IMR-90 (cell line): Measurements from ENCODE around the gene TPSAB1. TPM values are rescaled to one million over a fixed set of nuclear protein-coding genes. Genes with fewer than 3 reads are reported as not detected.
A peak's percentile ranks its signal among the peaks of the same experiment; 100 is the strongest.

Source experiments
- ATAC-seq: fragments of 200-7000 bp; cut with Tn5 transposase; 2 replicates; pipeline ENCODE4 v1.9.1; 2020; ENCODE audit warnings: low read depth, mild to moderate bottlenecking, moderate library complexity
- BruUV-seq: library from RNA; stranded (reverse); fragments of 400-500 nt; replicated peaks from 2 replicates; lab custom pipeline; 2021; lab: Mats Ljungman, UMichigan
- CTCF ChIA-PET: fragments of 300-600 bp; formaldehyde crosslinking; extraction: SDS; loops from one replicate; lab custom pipeline; 2021; ENCODE audit warnings: antibody characterized with exemption; lab: Yijun Ruan, JAX
- POLR2A ChIA-PET: fragments of 300-600 bp; sonication (Branson Sonifier 250); formaldehyde crosslinking; loops from one replicate; lab custom pipeline; 2022; ENCODE audit warnings: antibody characterized with exemption; ENCODE audit not compliant: unreplicated experiment; lab: Charles Lee
- DNase-seq: peaks from one replicate; pipeline ENCODE4 v3.0.0; 2013
- H2AFZ ChIP-seq: replicated peaks from 2 replicates; pipeline ENCODE3; 2013; ENCODE audit warnings: low read length, mild to moderate bottlenecking; ENCODE audit not compliant: poor library complexity
- H2AK5ac ChIP-seq: 2 replicates; pipeline ENCODE4 v1.6.1; 2013; ENCODE audit warnings: low read depth, low read length, inconsistent platforms
- H2AK9ac ChIP-seq: replicated peaks from 2 replicates; pipeline ENCODE3; 2013; ENCODE audit warnings: mild to moderate bottlenecking, low read depth, low read length, moderate library complexity; ENCODE audit not compliant: poor library complexity
- H2BK120ac ChIP-seq: 2 replicates; pipeline ENCODE4 v1.6.1; 2013; ENCODE audit warnings: low read depth, low read length, inconsistent platforms
- H2BK15ac ChIP-seq: 3 replicates; pipeline ENCODE4 v1.6.1; 2013; ENCODE audit warnings: low read depth, low read length, inconsistent platforms
- H2BK20ac ChIP-seq: 2 replicates; pipeline ENCODE4 v1.6.1; 2013; ENCODE audit warnings: low read depth, mild to moderate bottlenecking, inconsistent platforms, low read length, moderate library complexity
- H2BK5ac ChIP-seq: 2 replicates; pipeline ENCODE4 v1.6.1; 2013; ENCODE audit warnings: mild to moderate bottlenecking, low read depth, low read length, inconsistent platforms; ENCODE audit not compliant: poor library complexity, severe bottlenecking
- H3K14ac ChIP-seq: replicated peaks from 2 replicates; pipeline ENCODE4 v1.6.1; 2013; ENCODE audit warnings: low read depth, low read length, inconsistent platforms
- H3K18ac ChIP-seq: 2 replicates; pipeline ENCODE4 v1.6.1; 2013; ENCODE audit warnings: low read depth, low read length, control low read depth
- H3K23ac ChIP-seq: 2 replicates; pipeline ENCODE4 v1.6.1; 2013; ENCODE audit warnings: low read depth, low read length, inconsistent platforms
- H3K27ac ChIP-seq: 2 replicates; pipeline ENCODE4 v1.5.1; 2013; ENCODE audit warnings: mild to moderate bottlenecking, control low read depth, low read length; ENCODE audit not compliant: insufficient read depth
- H3K27me3 ChIP-seq: 2 replicates; pipeline ENCODE4 v1.6.1; 2013; ENCODE audit warnings: low read length; ENCODE audit not compliant: control insufficient read depth, insufficient read depth
- H3K36me3 ChIP-seq: 2 replicates; pipeline ENCODE4 v1.6.1; 2013; ENCODE audit warnings: low read length, mixed read lengths; ENCODE audit not compliant: control insufficient read depth, insufficient read depth
- H3K4ac ChIP-seq: 2 replicates; pipeline ENCODE4 v1.6.1; 2013; ENCODE audit warnings: low read depth, low read length, inconsistent platforms
- H3K4me1 ChIP-seq: 2 replicates; pipeline ENCODE4 v1.6.1; 2013; ENCODE audit warnings: low read length, mixed read lengths; ENCODE audit not compliant: control insufficient read depth, insufficient read depth
- H3K4me2 ChIP-seq: 2 replicates; pipeline ENCODE4 v1.6.1; 2013; ENCODE audit warnings: low read depth, mild to moderate bottlenecking, control low read depth, low read length, moderate library complexity
- H3K4me3 ChIP-seq: 2 replicates; pipeline ENCODE4 v1.5.1; 2013; ENCODE audit warnings: low read depth, mild to moderate bottlenecking, control low read depth, low read length, moderate library complexity; ENCODE audit not compliant: insufficient read depth
- H3K56ac ChIP-seq: 2 replicates; pipeline ENCODE4 v1.6.1; 2013; ENCODE audit warnings: low read length, inconsistent platforms; ENCODE audit not compliant: insufficient read depth; ENCODE audit errors: extremely low read depth
- H3K79me1 ChIP-seq, 2 experiments: 2 replicates each; pipeline ENCODE4 v1.6.1; 2013; ENCODE audit warnings: low read length in 2 of 2, inconsistent platforms in 1 of 2, low read depth in 1 of 2
- H3K9ac ChIP-seq: 2 replicates; pipeline ENCODE4 v1.6.1; 2013; ENCODE audit warnings: low read depth, low read length, control low read depth
- H3K9me1 ChIP-seq: 2 replicates; pipeline ENCODE4 v1.6.1; 2013; ENCODE audit warnings: low read length, inconsistent platforms; ENCODE audit not compliant: insufficient read depth
- H3K9me3 ChIP-seq: 2 replicates; pipeline ENCODE4 v1.6.1; 2013; ENCODE audit warnings: low read length; ENCODE audit not compliant: control insufficient read depth, insufficient read depth
- H4K20me1 ChIP-seq: 2 replicates; pipeline ENCODE4 v1.6.1; 2013; ENCODE audit warnings: low read length, inconsistent platforms; ENCODE audit not compliant: insufficient read depth
- H4K5ac ChIP-seq: 2 replicates; pipeline ENCODE4 v1.6.1; 2013; ENCODE audit warnings: mild to moderate bottlenecking, low read depth, low read length, control low read depth
- H4K8ac ChIP-seq, 2 experiments: 2 replicates each; pipeline ENCODE4 v1.6.1; 2013; ENCODE audit warnings: low read depth in 2 of 2, low read length in 2 of 2, control low read depth in 1 of 2, inconsistent platforms in 1 of 2
- H4K91ac ChIP-seq: 2 replicates; pipeline ENCODE4 v1.6.1; 2013; ENCODE audit warnings: low read depth, low read length, inconsistent platforms; ENCODE audit not compliant: insufficient read depth
- BHLHE40 ChIP-seq: fragments of 150-350 bp; IDR thresholded peaks from 2 replicates; pipeline ENCODE4 v1.6.1; 2016; ENCODE audit warnings: mild to moderate bottlenecking, low read depth, low read length
- ELK1 ChIP-seq: fragments of 150-350 bp; IDR thresholded peaks from 2 replicates; pipeline ENCODE4 v1.6.1; 2016; ENCODE audit warnings: low read depth, mild to moderate bottlenecking, low read length, moderate library complexity, borderline replicate concordance
- MAFK ChIP-seq: IDR thresholded peaks from 2 replicates; pipeline ENCODE4 v1.6.1; 2012; ENCODE audit warnings: low read depth, low read length, improper control_type of control experiment
- NFE2L2 ChIP-seq: fragments of 150-350 bp; IDR thresholded peaks from 2 replicates; pipeline ENCODE4 v1.6.1; 2016; ENCODE audit warnings: low read depth, mild to moderate bottlenecking, low read length
- RFX5 ChIP-seq: IDR thresholded peaks from 2 replicates; pipeline ENCODE4 v1.8.0; 2012; ENCODE audit warnings: low read depth, mild to moderate bottlenecking, low read length, moderate library complexity
- SMC3 ChIP-seq: fragments of 150-350 bp; IDR thresholded peaks from 2 replicates; pipeline ENCODE4 v1.6.1; 2016; ENCODE audit warnings: low read depth, mild to moderate bottlenecking, antibody characterized with exemption, low read length, moderate library complexity
- WGBS, 2 experiments: methylation state at CpG; one replicate each; pipeline versions ENCODE4 v1.1.5 to v1.1.7; 2013; ENCODE audit warnings: missing lambda C conversion rate in 2 of 2; ENCODE audit not compliant: insufficient read length in 1 of 2; ENCODE audit errors: extremely low coverage in 2 of 2; 5-methylcytosine and 5-hydroxymethylcytosine counted together
- dilution Hi-C: fragments of 300-500 bp; cut with HindIII; formaldehyde crosslinking; loops from one replicate; pipeline ENCODE4 v1.14.3; 2018; ENCODE audit warnings: low sequenced_read_pairs; ENCODE audit not compliant: unreplicated experiment
- in situ Hi-C: fragments of 300-500 bp; cut with MboI; formaldehyde crosslinking; loops from 3 replicates; pipeline ENCODE4 v1.14.3; 2019; ENCODE audit warnings: low sequenced_read_pairs, inconsistent platforms, mixed read lengths
- intact Hi-C: fragments of 100-400 bp; cut with micrococcal nuclease; formaldehyde crosslinking; loops from 2 replicates; pipeline ENCODE4 v1.10.0; 2022
- polyA plus RNA-seq, 3 experiments: library from polyadenylated mRNA; depleted of rRNA; stranded (reverse); fragments of >200 nt; gene quantifications; 2 replicates each; pipeline ENCODE4 v1.2.3, GENCODE V29; 2012; ENCODE audit warnings: low replicate concordance in 1 of 3
- total RNA-seq: library from RNA; depleted of rRNA; stranded (reverse); fragments of >200 nt; gene quantifications from 2 replicates; pipeline ENCODE4 v1.2.3, GENCODE V29; 2012

The TPSAB1 gene
- total and polyA plus RNA-seq, 2 of the 4 experiments (the other 2 are of a cell fraction): not detected

DNA sequence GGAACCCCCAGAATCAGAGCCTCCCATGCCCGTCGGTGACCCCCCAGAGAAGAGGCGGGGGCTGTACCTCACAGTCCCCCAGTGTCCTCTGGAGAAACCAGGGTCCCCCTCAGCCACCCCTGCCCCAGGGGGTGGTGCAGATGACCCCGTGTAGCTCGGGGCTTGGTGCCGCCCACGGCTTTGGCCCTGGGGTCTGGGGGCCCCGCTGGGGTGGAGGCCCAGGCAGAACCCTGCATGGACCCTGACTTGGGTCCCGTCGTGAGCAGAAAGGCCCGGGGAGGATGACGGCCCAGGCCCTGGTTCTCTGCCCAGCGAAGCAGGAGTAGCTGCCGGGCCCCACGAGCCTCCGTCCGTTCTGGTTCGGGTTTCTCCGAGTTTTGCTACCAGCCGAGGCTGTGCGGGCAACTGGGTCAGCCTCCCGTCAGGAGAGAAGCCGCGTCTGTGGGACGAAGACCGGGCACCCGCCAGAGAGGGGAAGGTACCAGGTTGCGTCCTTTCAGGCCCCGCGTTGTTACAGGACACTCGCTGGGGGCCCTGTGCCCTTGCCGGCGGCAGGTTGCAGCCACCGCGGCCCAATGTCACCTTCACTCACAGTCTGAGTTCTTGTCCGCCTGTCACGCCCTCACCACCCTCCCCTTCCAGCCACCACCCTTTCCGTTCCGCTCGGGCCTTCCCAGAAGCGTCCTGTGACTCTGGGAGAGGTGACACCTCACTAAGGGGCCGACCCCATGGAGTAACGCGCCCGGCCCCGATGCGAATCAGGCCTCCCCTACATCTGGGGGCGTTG is 19.5 kb upstream of the TPSAB1 start:
- Histone ChIP-seq H2BK15ac (no peak overlapping the region), H4K91ac (no peak overlapping the region), H3K4ac (no peak overlapping the region), H4K8ac (no peak overlapping the region), H2AFZ (no peak overlapping the region), H2BK120ac (no peak overlapping the region), H2BK5ac (no peak overlapping the region), H2AK9ac (peak overlapping the region; percentile 37), H3K4me1 (no peaks in the 10 kb centered on the region), H3K56ac (no peak overlapping the region), H3K9ac (no peak overlapping the region), H3K14ac (no peak overlapping the region), H3K4me2 (no peak overlapping the region), H3K36me3 (peaks cover 2% of the 10 kb centered on the region; the same call in 1 of the 2 replicates), H3K9me1 (no peaks in the 10 kb centered on the region), H3K27me3 (no peaks in the 10 kb centered on the region; the same call in 1 of the 2 replicates), H2AK5ac (no peak overlapping the region), H2BK20ac (no peak overlapping the region), H3K23ac (no peak overlapping the region), H3K4me3 (no peak overlapping the region), H4K20me1 (no peaks in the 10 kb centered on the region), H3K79me1 (no peaks in the 10 kb centered on the region), H3K9me3 (no peaks in the 10 kb centered on the region), H3K27ac (no peak overlapping the region), H3K18ac (no peak overlapping the region), H4K5ac (no peak overlapping the region)
- ATAC-seq: no peak
- TF ChIP-seq NFE2L2: no peak
- no peak for TF ChIP-seq BHLHE40
- no peak for TF ChIP-seq ELK1
- no peak for TF ChIP-seq RFX5
- no peak for TF ChIP-seq SMC3
- TF ChIP-seq MAFK: no peak
- in situ Hi-C loops (loop anchor here (25.0 kb wide), 1 partner anchor 409 kb away; the partner anchor contains the start of gene GNG13), dilution Hi-C loops (no loop called here), intact Hi-C loops (no loop called here)
- no TSS peak for BruUV-seq
- 80% methylated on average over 25 of the region's 48 CpGs; no CpG with 5 or more reads in 1 of the 2 experiments for WGBS, 2 experiments
- DNase-seq: no peak
- CTCF ChIA-PET: no interaction called here
- POLR2A ChIA-PET: no interaction called here
